HS-27A (cell line): Measurements from ENCODE around the gene SAMD14.

Source experiments
- DNase-seq: peaks from one replicate; pipeline ENCODE4 v3.0.0-alpha.2; 2012; ENCODE audit warnings: low read depth, missing footprints

Gene SAMD14

DNA sequence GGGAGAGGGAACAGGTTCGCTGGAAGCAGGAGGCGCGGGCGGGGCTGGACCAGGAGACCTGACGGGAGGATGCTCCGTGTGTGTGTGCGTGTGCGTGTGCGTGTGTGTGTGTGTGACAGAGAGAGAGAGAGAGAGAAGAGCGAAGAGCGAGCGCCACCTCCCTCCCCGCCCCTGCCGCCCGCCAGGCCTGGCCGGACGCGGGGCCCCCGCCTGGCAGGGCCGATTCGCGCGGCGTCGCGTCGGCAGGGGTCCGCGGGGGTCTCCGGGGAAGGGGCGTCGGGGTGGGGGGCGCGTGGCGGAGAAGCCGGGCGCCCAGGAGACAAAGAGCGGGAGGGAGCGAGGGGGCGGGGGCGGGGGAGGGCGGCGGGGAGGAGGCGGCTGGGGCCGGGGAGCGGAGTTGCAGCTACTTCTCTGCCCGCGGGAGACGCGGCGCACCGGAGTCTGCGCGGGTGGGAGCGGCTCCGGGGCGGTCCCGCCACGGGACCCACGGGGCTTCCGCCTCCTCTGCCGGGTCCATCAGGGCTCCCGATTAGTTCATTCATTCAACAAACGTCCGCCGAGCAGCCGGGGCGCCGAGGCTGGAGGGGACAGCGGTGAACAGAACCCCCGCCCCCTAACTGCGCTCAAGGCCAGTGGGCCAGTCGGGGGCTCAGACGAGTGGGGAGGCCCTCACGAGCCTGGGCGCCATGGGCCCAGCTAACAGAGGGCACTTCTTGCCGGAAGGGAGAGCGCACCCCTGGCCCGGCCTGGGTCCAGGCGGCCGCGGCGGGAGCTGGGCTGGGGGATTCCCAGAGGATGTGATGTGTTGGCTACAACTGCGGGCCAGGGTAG, at the start of gene SAMD14:
Gene SAMD14, minus strand, starts transcription at position 433 of the 831 bp plus-strand sequence. CDS start 5,201 bp downstream, outside the sequence.
- DNase-seq = no peak

DNA sequence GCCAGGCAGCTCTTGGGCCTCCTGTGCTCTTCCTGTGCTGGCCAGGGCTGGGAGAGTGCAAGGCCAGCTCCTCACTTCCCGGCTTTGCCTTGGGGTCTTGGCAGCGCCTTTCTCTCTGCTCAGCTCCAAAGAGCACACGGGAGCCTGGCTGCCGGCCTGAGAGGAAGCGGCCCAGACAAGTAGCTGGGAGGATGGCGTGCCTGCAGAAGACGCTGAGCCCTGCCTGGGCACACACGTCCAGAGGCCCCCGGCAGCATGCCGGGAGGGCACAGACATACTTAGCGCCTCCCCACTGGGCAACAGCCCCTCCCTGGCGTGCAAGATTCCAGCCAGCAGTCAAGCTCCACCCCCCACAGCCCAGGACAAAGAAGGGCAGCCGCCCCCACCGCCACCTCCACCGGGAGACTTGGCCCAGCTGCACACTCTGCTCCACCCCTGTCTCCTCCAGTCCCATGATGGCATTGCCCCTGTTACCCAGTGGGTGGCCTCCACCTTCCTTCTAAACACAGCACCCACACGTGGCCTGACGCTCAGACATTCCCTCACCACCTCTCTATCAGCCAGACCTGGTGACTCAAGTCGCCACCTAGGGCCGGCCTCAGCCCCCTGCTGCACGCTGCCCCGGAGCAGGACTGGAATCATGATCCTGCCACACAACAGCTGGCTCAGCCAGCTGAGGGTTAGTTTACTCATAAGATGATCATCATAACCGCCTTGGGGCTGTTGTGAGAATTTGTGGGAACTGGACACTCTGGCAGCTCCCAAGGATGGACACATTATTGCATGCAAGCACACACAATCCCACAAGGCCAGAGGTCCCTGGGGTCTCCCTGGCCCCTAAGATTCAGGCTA, 48.2 kb upstream of the SAMD14 start:
- DNase-seq = peak; percentile 67

DNA sequence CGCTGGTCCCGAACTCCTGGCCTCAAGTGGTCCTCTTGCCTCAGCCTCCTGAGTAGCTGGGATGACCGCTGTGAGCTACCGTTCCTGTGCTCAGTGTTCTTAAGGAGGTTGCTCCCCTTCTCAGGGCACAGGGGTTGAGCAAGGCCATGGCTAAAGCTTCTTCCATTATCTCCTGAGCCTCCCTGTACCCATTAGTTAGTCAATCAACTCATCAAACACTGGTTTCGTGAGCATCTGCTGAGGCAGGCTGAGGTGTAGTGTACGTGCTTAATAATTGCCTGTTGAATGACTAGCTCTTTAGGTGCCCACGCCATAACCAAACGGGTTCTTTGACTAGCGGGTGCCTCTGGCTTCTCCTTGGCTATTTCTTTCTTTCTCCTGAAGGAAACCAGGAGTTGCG, 47.5 kb upstream of the SAMD14 start:
- no peak for DNase-seq

DNA sequence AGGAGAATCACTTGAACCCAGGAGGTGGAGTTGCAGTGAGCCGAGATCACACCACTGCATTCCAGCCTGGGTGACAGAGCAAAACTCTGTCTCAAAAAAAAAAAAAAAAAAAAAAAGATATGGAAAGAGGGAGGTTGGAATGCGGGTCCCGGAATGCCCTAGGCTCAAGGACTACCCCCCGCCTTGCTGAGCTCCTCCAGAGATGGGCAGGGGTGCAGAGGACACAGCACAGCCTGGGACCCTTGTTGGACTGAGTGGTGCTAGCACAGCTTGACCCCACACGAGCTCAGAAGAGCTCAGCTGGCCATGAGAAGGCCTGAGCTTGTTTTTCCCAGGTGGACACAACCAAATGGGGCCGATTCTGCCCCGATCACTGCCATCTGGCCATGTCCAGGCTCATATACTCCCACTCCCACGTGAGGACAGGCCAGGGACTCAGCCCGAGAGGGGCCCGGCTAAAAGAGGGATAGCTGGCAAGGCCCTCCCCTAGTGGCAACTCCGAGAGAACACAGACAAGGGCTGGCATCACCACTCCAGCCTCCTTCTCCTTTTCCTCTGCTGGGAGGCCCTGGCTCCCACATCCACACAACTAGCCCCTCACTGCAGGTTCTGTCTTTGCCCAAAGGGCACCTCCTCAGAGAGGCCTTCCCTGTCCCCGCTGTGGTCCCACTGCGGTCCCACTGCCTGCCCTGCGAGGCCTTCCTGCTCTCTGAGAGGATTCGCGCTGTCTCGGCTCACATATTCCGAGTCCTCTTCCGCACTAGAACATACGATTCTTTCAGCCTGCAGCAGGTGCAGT, 46.8 kb upstream of the SAMD14 start:
- no peak for DNase-seq

DNA sequence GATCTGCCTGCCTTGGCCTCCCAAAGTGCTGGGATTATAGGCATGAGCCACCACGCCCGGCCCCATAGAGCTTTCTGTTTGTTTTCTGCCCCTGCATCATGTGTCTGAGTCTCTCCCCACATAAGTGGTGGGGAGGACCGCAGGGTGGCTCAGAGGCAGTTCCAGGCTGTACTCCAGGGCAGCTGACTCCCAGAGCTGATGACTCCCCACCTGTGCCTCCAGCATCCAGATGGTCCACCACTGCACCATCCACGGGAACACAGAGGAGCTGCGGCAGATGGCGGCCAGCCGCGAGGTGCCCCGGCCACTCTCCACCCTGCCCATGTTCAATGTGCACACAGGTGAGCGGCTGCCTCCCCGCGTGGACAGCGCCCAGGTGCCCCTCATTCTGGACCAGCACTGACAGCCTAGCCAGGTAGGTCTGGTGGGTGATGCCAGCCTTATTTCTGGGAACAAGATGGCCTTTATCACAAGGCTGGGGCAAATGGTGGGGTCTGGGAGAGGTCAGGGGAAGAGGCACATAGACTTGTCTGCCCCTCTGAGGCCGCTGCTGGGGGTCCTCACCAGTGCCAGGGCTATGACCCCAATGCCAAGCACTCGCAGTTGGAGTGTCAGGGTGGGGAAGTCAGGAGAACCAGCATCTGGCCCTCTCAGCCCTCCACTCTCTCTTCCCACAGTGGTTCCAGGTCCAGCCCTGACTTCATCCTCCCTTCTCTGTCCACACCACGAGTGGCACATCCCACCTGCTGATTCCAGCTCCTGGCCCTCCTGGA, 45.3 kb upstream of the SAMD14 start:
- DNase-seq = no peak

DNA sequence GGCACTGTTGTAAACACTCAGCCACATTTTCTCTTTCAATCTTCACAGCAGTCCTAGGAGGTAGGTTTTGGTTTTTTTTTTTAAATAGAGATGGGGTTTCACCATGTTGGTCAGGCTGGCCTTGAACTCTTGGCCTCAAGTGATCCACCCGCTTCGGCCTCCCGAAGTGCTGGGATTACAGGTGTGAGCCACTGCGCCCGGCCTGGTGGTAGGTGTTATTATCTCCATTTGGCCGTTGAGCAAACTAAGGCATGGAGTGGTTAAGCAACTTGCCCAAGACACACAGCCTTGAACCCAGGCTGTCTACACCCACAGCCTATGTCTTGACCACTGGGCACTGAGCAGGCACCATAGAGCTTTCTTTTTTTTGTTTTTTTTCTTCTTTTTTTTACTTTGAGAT, 44.5 kb upstream of the SAMD14 start:
- DNase-seq = no peak

DNA sequence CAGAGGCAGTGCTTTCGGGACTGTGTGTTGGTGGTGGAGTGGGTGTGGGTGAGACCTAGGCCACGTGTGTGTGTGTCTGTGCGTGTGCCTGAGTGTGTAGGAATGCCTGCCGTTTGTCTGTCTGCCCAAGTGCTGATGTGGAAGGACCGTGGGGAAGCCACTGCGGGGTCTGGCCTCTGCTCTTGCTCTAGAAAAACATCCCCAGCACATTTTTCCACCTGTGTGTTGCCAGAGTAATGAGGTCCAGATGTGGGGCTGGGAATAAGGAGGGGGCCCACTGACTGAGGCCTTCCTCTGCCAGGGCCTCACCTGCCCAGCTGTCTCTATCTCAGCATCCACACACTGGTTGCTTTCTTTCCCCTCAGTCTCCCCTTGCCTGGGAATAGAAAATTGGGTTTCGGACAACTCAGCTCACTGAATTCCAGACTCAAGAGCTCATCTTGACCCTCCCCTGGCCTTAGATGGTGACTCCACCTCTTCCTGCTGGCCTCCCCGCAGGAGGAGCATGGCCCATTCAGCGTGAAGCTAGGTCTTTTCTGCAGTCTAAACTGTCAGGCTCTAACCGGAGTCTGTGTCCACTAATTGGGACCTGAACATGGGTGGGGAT, 43.5 kb upstream of the SAMD14 start:
- no peak for DNase-seq

DNA sequence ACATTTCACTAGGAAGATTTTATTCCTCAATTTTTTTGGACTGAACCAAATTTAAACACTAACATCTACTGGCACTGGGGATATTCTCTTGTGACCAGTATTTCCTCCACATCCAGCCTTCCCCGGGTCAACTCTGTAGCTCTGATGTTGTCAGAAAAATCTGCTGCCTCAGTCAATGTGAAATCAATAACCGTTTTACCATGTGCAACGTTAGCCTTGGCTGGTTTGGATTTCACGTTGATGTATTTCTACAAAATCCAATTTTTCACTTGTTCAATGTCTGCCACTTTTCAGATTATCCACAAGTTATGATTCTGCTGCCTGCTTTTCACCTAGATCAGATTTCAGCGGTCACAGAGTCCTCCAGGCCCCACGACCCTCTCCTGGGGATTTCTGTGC, 43.0 kb upstream of the SAMD14 start:
- DNase-seq = no peak

DNA sequence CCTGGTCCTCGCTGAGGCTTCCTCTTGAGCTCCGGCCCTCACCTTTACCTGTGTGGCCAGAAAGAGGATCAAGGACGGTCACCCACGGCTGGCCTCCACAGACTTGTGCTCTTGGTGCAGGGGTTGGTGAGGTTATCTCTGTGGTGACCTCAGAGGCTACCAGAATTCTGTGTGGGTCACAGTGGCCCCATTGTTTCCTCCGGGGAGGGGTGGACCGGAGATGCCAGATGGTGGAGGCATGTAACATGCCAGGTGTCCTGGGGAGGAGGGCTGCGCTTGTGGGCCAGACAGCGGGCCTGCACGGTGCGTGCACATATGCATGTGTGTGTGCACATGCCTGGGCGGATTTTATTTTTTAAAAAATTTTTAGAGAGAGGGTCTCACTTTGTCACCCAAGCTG, 42.2 kb upstream of the SAMD14 start:
- DNase-seq = no peak

DNA sequence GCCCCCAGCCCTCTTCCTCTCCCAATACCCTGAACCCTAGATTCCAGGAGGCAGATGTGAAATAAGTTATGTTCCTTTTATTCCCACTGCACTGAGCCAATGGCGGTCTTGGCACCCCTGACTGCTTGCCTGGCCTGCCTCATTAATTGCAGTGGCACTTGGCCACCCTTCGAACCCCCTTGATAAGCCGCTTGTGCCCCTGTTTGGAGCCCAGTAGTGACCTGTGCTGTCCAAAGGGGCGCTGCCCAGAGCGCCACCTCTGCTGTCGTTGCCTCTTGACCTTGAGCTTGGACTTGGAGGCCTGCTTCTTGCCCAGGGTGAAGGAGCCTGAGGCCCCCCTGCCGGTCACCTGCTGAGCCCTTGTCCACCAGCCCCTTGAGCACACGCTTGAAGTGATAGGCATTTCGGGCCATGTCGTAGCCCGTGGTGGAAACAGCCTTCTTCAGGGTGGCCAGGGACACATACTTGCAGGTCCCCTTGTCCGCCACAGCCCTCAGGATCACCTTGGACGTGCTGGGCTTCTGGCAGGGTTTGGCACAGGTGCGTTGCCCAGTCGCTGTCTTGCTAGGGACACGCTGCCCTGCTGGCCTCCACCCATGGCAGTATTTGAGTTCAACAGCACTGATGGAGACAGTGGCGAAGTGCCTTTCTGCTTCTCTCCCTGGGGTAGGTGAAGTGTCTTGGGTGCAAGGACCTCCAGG, 41.6 kb upstream of the SAMD14 start:
- DNase-seq = no peak

DNA sequence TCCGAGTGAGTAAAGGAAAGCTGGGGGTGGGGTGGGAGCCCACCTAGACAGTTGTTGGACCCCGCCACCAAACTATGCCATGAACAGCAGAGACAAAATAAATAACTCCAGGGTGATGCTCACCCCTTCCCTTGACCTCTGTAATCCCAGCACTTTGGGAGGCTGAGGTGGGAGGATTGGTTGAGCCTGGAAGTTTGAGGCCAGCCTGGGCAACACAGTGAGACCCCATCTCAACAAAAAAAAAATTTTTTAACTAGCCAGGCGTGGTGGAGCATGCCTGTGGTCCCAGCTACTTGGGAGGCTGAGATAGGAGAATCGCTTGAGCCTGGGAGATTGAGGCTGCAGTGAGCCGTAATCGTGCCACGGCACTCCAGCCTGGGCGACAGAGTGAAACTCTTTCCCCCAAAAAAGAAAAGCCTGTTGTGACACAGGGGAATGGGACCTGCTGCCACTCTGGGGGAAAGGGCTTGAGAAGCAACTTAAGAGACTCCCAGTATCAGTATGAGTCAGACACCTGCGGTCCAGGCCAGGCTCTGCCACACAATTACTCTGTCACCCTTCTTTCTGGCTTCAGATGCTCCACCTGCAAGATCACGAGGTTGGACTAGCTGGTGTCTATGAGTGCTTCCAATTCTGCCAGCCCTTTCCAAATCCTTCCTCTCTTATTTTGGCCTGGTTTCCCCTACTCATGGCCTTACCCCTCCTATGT, 40.9 kb upstream of the SAMD14 start:
- DNase-seq = no peak

DNA sequence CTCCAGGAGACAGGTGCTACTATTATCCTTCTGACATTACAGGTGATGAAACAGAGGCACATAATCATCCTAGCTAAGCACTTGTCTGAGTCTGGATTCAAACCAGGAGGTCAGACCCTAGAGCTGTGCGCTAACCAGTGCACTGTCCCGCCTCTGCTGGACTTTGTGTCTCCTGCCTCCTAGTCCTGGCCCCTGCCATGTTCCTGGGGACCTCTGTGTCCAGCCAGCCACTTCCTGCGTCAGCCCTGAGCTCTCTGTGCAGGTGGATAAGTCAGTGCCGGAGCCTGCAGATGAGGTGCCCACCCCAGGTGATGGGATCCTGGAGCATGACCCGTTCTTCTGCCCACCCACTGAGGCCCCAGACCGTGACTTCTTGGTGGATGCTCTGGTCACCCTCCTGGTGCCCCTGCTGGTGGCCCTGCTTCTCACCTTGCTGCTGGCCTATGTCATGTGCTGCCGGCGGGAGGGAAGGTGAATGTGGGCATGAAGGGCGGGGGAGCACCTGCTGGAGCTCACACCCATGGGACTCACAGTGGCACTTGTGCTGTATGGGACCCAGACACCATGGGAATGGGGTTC, 40.0 kb upstream of the SAMD14 start:
- DNase-seq = no peak

DNA sequence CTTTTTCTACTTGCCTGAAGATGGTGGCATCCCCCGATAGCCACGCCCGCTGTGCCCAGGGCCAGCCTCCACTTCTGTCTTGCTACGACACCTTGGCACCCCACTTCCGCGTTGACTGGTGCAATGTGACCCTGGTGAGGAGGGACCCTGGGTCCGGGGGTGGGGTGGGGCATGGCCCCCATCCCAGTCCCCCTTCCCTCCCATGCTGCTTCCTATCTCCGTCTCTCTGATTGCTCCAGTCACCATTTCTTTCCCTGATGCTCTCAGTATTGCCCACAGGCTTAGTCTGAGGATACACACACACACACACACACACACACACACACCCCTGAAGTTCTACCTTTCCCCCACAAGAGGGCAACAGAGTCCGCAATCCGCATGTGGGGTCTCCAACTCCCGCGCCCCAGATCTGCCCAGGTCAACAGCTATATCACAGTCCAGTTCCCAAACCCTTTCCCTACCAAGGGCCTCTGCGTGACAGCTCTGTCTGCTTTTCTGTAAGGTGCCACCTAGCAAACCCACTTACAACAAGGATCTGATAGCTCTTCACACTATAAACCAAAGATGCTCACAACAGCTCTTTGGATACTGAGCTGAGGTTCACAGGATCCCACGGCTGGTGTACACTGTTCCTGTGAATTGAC, 39.3 kb upstream of the SAMD14 start:
- DNase-seq = no peak

DNA sequence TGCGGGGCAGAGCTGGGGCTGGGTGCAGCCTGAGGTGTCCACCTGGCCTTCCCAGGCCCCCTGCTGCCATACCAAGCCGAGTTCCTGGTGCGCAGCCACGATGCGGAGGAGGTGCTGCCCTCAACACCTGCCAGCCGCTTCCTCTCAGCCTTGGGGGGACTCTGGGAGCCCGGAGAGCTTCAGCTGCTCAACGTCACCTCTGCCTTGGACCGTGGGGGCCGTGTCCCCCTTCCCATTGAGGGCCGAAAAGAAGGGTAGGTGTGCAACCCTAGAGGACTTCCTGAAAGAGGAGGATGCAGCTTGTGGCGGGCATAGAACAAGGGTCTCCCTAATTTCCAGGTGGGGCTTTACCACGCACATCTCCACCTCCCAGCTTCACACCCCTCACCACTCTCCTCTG, 38.4 kb upstream of the SAMD14 start:
- DNase-seq = no peak

DNA sequence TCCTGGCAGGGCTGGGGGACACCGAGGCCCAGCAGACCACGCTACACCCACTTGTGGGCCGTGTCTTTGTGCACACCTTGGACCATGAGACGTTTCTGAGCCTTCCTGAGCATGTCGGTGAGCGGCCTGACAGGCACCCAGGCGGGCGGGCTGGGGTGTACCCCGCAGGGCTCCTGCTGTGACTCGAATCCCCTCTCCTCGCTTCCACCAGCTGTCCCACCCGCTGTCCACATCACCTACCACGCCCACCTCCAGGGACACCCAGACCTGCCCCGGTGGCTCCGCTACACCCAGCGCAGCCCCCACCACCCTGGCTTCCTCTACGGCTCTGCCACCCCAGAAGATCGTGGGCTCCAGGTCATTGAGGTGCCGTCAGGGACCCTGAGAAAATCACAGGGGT, 37.4 kb upstream of the SAMD14 start:
- no peak for DNase-seq

DNA sequence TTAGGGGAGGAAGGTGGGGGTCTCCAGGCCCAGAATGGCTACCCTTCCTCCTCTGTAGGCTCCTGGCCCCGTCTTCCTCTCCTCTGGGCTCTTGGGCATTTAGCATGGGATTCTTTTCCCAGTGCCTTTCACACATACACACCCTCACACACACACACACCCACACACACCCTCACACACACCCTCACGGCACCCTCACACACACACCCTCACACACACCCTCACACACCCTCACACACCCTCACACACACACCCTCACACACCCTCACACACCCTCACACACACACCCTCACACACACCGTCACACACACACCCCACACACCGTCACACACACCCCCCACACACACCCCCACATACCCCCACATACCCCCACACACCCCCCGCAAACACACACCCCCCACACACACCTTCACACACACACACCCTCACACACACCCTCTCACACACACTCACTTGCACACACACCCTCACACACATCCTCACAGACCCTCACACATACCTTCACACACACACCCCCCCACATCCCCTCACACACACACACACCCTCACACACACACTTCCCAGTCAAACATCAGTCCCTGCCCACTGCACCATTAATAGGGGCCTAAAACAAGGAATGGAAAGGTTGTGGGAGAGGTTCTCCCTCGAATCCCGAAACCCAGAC, 36.7 kb upstream of the SAMD14 start:
- DNase-seq = no peak

DNA sequence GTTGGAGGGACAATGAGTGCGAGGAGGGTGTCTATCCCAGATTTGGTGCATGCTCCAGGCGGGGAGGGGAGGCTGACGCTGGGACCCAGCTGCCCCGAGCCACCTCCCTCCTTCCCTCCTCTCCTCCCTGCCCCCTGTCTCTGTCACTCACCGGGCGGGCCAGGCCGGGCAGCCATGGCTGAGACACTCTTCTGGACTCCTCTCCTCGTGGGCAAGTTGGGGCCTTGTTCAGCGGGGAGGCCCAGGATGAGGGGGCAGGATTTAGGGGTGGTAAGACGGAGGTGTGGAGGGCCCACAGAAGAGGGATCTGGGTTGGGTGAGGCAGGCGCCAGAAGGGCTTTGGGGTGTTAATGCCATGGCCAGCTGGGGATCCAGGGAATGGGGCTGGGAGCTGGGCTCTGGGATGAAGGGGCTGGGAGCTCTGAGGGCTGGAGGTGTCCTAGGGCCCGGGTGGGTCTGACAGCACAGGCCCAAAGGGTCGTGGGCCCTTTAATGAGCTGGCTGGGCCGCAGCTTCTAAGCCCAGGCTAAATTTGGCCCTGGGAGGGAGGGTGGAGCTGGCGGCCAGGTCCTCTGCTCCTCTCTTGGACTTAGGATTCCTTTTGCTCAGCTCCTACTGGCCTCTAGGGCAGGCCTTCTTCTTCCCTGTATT, 36.0 kb upstream of the SAMD14 start, which contains the start of gene SGCA:
Gene SGCA, plus strand, starts transcription at position 139 of the 651 bp plus-strand sequence. Its CDS starts 36 bp downstream, at position 175.
- no peak for DNase-seq

DNA sequence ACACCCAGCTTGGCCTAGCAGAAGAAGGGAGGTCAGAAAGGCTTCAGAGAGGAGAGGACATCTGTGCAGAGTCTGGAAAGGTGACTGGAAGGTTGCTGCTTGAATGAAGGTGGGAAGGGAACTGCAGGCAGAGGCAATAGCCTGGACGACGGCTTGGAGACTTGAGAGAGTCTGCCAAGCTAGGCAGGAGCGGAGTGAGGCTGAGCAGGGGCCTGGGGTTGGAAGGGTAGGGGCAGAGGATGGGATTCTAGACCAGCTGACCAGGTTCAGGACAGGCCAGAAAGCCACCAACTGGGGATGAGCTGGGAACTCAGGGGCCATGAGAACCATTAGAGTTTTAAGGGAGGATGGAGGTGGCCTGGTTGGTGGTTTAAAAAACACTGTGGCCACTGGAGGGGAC, 35.5 kb upstream of the SAMD14 start:
- no peak for DNase-seq
